GM19025 (cell line): Measurements from ENCODE around the gene ZNF316.
"Not testable (repeated sequence)": the region's sequence is repeated elsewhere in the genome, so short reads cannot be mapped to it uniquely, and the experiment has no call there.

Experiments
- ATAC-seq: cut with Tn5 transposase; IDR thresholded peaks from one replicate; pipeline ENCODE4 v1.9.1; 2021; ENCODE audit warnings: mild to moderate bottlenecking, low read depth, moderate library complexity; ENCODE audit not compliant: unreplicated experiment

Gene ZNF316

DNA sequence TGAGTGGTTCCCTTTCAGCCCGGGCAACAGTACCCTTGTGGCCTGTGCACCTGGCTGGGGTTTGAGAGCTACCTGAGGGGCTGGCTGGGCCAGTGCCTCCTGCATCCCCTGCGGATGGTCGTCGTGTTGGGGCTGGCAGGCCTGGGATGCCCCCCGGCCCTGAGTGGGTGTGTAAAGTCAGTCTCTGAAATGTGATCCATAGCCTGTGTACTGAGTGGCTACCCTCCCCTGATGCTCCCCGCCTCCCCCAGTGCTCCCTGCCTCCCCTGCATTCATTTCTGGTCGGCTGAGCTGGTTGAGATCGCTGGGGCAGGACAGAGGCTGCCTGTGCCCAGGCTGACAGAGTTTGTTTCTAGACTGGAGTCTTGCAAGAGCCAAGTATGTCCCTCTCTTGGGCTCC is 9.3 kb downstream of the ZNF316 start:
- ATAC-seq, result no peak

DNA sequence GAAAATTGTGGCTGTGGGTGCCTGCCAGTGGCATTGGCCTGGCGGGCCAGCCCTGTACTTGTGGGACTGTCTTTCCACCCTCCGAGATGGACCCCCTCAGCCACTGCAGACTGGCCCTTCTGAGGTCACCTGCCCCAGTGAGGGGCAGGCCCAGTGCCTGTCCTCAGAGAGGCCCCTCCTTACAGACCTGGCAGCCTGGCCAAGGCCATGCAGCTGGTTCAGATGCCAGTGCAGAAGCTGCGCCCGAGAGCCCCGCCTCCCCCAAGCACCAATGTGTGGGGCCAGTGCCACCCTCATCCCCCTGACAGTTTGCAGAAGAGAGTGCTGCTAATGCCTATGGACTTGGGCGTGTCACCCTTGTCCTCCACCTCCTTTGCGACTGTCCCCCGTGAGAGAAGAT is 10.0 kb downstream of the ZNF316 start:
- no peak for ATAC-seq

GRCh38 chr7:6647541-6647940 is 10.4 kb downstream of the ZNF316 start:
- ATAC-seq, result no peak

GRCh38 chr7:6648066-6648814 is 11.1 kb downstream of the ZNF316 start:
- no peak for ATAC-seq

DNA sequence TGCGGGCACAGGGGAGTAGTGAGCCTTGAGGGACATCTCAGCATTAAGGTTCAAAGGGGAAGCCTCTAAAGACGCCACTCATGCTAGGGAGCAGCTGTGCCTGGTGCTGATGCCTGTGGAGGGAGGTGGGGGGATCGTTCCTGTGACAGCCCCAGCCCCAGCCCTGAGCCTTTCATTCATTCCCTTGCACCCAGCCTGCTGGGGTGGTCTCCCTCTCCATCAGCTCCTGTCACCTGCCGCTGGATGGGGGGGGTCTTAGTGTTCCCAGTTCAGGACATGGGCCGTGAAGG is 11.6 kb downstream of the ZNF316 start:
- no peak for ATAC-seq

DNA sequence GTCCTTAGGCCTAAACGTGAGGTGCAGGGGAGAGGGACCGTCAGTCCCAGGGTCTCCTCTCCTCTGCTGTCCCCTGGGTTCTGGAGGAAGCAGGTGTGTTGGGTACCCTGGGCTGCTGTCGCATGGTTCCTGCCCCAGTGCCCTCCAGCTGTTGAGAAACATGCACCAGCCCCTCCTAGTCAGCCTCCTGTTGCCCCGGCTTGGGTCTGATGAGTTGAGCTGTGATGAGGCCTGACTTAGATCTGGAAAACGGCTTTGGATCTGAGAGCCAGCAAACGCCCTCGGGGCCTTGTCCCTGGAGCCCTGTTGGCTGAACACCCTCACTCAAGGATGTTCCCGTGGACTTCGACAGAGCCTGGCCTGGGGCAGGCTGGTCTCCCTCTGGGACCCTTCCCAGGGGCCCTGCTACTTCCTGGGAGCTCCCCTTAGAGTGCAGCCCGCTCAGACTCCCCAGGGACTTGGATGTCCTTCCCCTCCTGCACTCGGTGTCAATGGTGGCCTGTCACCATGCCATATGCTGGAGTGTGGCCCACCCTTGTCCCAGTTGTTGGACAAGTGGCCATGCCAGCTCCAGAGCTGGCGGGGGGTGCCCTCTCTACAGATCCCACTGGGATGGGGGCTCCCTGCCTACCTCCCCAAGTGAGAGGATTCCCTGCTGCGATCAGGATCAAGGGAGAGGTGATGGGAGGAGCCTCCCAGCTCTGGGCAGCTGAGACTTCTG is 12.3 kb downstream of the ZNF316 start:
- no peak for ATAC-seq

DNA sequence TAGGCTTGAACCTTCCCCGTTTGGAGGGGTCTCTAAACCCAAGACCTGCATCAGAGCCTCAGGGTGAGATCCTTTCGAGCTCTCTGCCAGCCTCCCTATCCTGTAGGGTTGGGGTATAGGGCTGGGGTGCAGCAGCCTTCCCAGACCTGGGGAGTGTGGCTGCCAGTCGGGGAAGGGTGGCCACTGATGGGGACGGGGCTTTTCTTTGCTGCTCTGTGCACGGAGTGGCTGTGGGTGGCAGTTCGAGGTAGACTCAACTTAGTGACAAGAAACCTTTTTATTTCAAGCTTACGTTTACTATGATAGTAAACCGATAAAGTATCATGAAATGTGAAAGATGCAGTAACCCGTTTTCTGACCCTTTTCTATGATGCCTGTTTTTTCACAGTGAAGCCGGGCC is 13.0 kb downstream of the ZNF316 start:
- ATAC-seq, result no peak

DNA sequence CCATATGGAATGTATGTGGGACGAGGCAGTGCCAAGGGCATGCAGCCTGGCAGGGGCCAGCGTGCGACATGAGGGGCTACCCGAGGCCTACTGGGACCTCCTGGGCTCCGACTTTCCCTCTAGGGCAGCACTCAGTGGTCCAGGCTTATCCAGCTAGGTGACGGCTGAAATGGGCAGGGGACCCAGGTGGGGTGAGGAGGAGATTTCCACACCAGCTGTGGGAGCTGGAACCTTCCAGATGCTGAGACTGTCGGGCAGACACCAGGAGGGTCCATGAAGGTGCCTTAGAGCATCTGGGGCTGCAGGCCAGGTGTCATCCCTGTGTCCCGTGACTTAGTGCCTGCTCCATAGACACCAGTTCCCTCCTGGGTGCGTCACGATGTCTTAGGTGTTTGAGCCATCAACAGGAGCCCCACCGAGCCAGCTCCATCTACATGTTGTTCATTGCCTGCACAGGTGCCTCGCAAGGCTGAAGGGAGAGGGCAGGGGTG is 13.4 kb downstream of the ZNF316 start:
- no peak for ATAC-seq

DNA sequence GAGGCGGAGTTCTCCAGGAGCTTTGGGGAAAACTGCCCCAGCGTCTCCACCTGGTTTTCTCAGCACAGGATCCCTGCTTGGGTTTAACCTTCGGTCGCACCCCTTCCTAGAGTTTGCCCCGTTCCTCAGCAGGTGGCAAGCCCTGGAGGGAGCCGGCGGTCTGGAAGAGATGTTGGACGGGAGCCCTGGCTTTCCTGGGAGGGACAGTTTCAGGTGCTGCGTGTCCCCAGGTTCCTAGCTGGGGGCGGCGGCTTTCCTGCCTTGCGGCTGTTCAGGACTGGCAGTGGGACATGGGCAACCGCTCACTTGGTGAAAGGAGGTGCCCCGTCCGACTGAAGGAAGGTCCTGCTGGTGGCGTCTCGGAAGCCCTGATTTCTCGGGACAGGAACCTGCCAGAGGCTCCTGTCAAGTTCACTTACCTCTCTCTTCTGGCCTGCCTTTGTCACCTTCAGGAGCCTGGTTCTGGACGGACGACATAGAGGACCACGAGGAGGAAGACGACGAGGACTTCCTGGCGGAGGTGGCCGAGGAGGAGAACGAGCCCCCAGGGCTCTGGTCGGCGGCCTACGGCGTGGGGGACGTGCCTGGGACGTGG is 14.8 kb downstream of the ZNF316 start:
- ATAC-seq, result no peak

GRCh38 chr7:6652446-6653011 is 15.4 kb downstream of the ZNF316 start:
- ATAC-seq, result no peak

- ATAC-seq, result no peak
Observed at GRCh38 chr7:6653071-6654003, 16.2 kb downstream of the ZNF316 start.

DNA sequence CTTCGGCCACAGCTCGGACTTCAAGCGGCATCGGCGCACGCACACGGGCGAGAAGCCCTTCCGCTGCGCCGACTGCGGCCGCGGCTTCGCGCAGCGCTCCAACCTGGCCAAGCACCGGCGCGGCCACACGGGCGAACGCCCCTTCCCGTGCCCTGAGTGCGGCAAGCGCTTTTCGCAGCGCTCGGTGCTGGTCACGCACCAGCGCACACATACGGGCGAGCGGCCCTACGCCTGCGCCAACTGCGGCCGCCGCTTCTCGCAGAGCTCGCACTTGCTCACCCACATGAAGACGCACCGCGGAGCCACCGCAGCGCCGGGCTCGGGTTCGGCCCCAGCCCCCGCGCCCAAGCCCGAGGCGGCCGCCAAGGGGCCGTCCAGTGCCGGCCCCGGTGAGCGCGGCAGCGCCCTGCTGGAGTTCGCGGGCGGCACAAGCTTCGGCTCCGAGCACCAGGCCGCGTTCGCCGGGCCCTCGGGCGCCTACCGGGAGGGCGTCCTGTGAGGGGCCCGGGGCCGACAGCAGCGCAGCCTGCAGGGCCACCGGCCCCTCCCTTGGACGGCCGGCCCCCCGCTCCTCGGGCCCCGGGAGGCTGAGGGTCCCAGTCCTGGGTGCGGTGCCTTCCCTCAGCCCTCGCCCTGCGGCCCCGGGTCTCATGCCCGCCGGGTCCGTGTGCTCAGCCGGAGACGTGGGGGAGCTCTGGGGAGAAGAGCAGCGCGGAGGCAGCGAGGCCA is 17.2 kb downstream of the ZNF316 start:
- ATAC-seq, result no peak

DNA sequence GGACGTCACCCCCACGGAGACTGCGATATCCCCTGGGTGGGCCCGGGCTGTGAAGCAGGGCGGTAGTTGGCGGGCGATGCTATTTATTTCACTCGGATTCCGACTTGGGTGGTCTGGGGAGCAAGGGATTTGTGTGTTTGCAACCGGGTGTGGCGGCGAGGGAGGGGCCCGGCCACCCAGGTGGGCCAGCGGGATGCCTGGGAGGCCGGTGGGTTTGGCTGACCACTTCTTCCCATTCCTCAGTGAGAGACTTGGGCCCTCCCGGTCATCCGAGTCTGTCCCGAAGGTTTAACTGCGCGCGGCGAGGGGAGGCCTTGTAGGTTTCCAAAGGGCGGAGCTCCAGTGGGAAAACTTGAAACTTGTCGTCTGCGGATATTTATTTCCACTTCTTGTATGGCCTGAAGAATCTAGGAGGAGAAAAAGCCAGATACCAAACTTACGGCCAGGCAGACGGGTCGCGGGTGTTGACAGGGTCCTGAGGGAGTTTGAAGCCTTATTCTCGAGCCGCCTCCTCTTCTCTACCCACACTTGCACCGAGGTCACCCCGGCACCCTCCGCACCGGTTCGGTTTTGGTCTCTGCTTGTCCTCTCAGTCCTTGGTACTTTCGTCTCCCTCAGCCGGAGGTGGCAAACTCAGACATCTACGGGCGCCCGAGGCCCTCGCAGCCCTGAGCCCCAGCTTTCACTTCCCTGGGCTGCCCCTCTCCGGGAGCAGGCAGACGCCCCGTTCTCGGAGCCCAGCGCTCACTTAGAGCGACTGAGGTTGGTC is 17.9 kb downstream of the ZNF316 start:
- no peak for ATAC-seq

GRCh38 chr7:6655636-6656385 is 18.7 kb downstream of the ZNF316 start:
- ATAC-seq, result no peak

DNA sequence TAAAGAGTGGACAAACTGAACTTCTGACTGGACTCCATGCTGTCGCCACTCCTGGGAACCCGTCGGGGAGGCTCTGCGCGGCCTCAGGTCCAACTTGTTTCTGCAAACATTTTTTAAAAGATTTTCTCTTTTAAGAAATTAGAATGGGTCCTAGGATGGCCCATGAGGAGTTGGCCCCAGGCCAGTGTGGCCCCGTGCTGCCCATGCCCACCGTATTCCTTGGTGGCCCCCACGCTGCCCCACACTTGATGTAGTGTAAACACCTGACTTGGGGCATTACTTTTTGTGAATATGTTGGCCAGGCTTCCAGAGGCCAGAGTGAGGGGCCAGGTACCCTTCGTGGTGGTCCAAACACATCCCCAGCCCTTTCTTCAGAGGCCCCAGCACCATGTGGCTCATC is 19.3 kb downstream of the ZNF316 start:
- no peak for ATAC-seq

DNA sequence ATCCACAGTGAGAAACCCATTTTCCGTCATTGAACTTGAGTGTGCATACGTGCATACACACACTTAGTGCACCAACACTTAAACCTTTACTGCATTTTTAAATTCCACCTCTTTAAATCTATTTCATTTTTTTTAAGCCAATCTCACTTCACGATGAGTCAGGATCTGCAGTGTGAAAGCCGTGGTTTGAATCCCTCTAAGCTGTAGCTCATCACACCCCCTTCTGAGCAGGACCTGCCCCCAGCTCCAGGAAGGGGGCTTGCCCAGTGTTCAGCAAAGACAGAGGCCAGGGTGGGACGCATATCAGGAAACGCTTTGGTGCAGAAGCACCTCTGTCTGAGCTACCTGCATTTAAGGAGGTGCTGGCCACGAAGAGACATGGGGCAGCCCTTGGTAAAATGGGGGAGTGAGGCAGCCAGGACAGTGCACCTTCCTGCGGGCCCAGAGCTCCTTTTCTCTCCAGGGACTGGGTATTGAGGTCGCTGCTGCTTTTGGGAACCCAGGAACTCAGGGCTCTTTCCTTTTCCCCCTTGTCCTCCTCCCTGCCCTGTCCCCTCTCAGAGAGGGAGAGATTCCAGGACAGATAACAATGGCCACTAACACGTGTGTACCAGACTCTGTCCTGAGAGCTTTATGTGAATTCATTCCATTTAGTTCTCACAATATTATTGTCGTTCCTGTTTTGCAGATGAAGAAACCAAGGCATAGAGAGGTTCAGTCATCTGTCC is 21.7 kb downstream of the ZNF316 start:
- ATAC-seq, result no peak

DNA sequence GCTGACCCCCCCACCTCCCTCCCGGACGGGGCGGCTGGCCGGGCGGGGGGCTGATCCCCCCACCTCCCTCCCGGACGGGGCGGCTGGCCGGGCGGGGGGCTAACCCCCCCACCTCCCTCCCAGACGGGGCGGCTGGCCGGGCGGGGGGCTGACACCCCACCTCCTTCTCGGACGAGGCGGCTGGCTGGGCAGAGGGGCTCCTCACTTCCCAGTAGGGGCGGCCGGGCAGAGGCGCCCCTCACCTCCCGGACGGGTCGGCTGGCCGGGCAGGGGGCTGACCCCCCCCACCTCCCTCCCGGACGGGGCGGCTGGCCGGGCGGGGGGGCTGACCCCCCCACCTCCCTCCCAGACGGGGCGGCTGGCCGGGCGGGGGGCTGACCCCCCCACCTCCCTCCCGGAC is 33.7 kb downstream of the ZNF316 start:
- ATAC-seq, result not testable (repeated sequence)
